GM19395 (cell line): ENCODE data around the gene TMEM245.

Experiments
- ATAC-seq: cut with Tn5 transposase; IDR thresholded peaks from one replicate; pipeline ENCODE4 v1.9.1; 2021; ENCODE audit warnings: mild to moderate bottlenecking, moderate library complexity; ENCODE audit not compliant: unreplicated experiment

The TMEM245 gene

GRCh38 chr9:109107402-109108240 is 12.1 kb downstream of the TMEM245 start:
- ATAC-seq: no peak

DNA sequence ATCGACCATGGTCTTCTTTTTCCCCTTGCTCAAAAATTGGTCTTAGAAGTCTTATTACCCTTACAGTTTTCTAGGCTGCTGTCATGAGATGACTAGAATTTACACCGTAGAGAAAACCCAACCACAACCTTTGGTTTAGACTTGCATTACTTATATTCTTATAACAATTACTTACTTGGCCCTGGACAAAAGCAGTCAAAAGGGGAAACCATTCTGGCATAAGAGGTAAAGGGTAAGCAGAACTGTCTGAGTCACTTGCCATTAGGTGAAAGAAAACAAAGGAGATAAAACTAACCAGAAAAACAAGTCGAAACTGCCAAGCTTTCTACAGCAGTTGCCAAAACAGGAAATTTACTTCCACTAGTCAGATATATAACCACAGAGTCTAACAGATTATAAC is 17.9 kb downstream of the TMEM245 start:
- peak; percentile 78 for ATAC-seq

GRCh38 chr9:109101202-109101595 is 18.5 kb downstream of the TMEM245 start:
- ATAC-seq: peak; percentile 19

DNA sequence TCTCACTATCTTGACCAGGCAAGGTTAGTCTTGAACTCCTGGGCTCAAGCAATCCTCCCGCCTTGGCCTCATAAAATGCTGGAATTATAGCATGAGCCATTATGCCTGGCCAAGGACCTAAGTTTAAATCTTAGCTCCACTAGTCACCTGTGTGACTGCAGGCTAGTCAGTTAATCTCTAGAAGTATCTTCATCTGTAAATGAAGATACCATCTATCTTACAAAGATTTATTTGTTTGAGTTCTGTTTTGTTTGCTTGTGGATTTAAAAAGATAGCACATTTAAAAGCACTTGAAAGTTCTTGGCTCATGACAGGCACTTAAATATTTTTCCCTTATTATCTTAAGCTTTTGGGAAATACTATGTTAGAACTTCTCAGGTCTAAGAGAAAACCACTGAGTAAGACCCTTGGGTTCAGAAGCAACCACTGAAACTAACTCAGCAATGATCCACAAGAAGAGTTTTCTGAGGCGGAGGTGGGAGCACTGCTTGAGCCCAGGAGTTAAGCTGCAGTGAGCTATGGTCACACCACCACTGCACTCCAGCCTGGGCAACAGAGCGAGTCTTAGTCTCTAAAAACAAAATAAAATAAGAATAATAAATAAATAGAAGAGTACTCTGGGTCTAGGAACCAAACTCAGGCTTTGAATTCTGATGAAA is 19.1 kb downstream of the TMEM245 start:
- peak; percentile 45 for ATAC-seq

- ATAC-seq: no peak
Measured at GRCh38 chr9:109098960-109099308, 20.8 kb downstream of the TMEM245 start.

GRCh38 chr9:109098171-109098959 is 21.4 kb downstream of the TMEM245 start:
- ATAC-seq: peak; percentile 40

GRCh38 chr9:109097146-109097545 is 22.6 kb downstream of the TMEM245 start:
- ATAC-seq: no peak

DNA sequence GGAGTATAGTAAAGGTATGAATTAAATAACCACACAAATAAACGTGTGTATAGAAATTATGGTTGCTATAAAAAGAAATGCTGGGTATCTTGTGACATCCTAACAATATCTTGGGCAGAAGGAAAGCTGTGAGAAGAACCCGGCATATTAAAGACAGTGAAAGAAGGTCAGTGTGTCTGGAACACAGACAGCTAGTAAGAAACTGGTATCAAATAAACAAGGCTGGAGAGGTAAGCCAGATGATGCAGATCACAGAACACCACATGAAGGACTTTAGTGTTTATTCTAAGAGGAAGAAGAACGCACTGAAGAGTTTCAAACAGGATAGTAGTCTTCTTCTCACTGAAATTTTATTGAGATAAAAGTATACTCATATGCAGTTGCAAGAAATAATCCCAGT is 24.4 kb downstream of the TMEM245 start:
- no peak for ATAC-seq

DNA sequence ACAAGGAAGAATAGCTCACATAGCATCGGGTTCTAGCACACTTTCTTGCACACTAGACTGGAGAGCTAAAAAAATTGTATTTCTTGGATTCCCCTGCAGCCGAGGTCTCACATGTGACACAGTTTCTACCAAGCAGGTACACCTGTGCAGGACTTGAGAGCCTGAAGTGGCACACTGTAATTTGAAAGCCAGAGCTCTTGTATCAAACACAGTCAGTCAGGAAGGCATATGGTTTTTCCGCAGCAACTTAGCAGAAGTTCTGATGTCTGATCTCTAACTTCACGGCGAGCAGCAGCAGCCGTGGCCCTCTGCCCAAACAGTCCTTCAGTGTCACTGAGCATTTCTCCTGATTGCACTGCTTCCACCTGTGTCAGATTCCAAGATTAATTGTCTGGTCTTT is 25.5 kb downstream of the TMEM245 start:
- ATAC-seq: no peak

DNA sequence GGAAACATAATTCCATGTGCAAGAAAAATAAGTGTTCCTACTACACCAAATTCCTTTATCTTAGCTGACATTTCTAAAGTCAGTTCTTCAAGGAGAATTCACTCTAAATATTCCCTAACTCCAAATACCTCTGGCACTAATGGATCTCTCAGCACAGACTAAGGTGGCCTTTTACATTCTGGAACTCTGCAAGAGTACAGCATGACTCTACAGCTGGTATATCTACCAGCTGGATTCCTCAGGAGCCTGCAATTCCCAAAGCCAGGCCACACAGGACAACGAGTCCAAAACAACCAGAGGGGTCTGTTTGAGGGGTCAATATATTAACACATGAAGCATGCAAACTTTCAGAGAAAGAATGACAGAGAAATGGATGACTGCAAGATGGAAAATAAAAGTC is 27.2 kb downstream of the TMEM245 start:
- ATAC-seq: no peak

DNA sequence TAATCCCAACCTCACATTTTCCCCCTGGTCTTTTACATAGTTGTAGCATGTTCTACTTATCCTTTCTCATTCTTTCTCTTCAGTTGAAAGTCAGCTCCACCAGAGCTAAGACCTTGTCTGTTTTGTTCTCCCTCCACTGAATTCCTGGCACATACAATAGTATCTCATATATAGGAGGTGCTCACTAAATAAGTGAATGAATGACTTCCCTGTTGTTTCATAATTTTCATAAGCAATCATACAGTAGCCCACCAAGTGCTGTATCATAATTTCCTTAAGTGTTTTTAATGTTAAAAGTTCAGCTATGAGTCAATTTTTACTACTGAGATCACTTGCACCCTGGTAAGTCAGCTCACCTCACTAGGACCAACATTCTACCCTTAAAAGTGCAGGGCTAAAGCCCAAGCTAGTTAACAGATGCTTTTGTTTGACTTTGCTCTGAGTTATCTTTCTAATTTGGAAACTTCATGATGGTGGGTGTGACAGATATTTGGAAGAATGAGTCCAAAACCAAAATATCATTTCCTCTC is 27.6 kb downstream of the TMEM245 start:
- no peak for ATAC-seq

GRCh38 chr9:109088221-109088620 is 31.5 kb downstream of the TMEM245 start:
- no peak for ATAC-seq

DNA sequence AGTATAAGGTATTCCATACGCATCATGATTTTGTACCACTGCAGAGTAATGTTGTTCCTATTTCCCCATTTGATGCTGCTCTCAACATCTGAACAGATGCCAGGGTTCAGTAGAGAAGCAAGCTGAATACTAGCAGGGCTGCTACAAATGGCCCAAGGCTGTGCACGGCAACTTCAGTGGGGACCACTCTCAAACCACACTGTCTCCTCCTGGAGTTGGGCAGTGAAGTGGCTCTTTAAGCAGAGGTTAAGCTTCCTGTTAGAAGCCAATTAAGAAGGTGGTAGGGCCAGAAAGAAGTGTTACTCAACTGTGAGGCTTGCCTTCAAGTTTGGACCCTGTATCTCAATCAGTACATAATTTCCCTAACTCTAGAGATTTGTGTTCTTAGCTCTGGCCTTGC is 32.0 kb downstream of the TMEM245 start:
- no peak for ATAC-seq

DNA sequence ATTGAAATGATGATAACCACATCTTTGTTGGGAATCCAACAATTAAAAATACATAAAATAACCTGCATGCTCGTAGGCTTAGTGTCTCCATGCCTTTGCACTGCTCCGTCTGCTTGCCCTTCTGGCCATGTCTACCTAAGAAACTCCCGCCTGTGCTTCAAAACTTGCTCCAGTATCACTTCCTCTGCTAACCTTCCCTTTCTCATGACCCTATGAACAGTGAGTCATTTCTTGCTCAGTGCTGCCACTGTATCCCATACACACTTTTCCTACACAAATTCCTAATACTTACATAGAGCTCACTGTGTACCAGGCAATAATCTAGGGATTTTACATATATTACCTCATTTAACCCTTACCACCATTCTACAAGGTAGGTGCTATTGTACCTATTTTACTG is 33.5 kb downstream of the TMEM245 start:
- peak; percentile 97 for ATAC-seq

GRCh38 chr9:109085510-109085909 is 34.2 kb downstream of the TMEM245 start:
- no peak for ATAC-seq

DNA sequence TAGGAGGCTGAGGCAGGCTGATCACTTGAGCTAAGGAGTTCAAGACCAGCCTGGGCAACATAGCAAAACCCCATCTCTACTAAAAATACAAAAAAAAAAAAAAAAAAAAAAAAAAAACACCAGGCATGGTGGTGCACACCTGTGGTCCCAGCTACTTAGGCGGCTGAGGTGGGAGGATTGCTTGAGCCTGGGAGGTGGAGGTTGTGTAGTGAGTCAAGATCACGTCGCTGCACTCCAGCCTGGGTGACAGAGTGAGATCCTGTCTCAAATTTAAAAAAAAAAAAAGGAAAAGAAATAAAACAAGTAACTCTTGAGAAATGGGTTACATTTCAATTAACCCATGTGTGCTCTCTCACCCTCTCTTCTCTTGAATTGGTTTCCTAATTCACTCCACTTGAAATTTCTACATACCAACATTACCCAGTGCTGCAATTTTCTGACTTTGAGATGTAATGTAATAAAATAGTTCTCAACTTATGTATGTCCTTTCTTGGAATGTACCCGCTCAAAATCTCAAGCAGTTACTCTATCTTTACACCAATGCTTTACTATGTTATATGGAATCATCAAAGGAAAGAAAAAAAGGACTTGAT is 35.8 kb downstream of the TMEM245 start:
- no peak for ATAC-seq

DNA sequence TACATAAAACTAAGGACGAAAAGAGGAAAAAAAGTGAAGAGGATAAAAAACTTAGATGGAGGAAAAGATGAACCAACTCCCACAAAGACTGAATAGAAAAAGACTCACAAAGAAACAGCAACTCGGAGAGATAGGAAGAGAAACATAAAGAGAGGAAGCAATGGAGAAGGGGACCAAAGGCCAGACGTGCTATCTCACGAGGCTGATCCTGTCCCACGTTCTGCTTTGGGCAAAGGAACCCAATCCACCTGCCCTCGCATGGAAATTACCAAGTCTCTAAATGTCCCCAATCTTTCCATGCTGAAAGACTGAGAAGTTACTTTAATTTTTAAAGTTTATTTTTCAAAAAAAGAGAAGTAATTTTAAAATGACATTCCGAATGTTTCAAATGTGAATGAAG is 36.6 kb downstream of the TMEM245 start:
- no peak for ATAC-seq

GRCh38 chr9:109082091-109082620 is 37.6 kb downstream of the TMEM245 start:
- no peak for ATAC-seq

- no peak for ATAC-seq
Measured at GRCh38 chr9:109074236-109074889, 45.4 kb downstream of the TMEM245 start.

- ATAC-seq: no peak
Measured at GRCh38 chr9:109072821-109073435, 46.8 kb downstream of the TMEM245 start.
